Esophagus squamous epithelium (tissue), 5 donors: ENCODE data around the gene ITGB8. TPM values are rescaled to one million over a fixed set of nuclear protein-coding genes. Genes with fewer than 3 reads are reported as not detected.

Experiments used
- DNase-seq: peaks from one replicate; lab custom pipeline; 2025; lab: John Stamatoyannopoulos, UW
- H3K27ac ChIP-seq, 4 donors: fragments of 200-600 bp; sonication (generic); one replicate each; pipeline ENCODE4 v1.5.1; 2016 to 2019; ENCODE audit warnings: mild to moderate bottlenecking in 1 of 4
- H3K27me3 ChIP-seq, 4 donors: fragments of 200-600 bp; sonication (generic); 1 replicate in 3 of 4; 2 replicates in 1 of 4; pipeline versions ENCODE4 v1.5.1 to v1.6.0; 2017 to 2021; ENCODE audit warnings: antibody characterized with exemption in 1 of 4
- H3K36me3 ChIP-seq, 3 donors: fragments of 200-600 bp; sonication (generic); one replicate each; pipeline ENCODE4 v1.5.1; 2016 to 2019
- H3K4me1 ChIP-seq, 3 donors: fragments of 200-600 bp; sonication (generic); one replicate each; pipeline ENCODE4 v1.5.1; 2017 to 2019
- H3K4me3 ChIP-seq, 4 donors: fragments of 200-600 bp; sonication (generic); 1 replicate in 3 of 4; 2 replicates in 1 of 4; pipeline ENCODE4 v1.5.1; 2016 to 2019; ENCODE audit warnings: mild to moderate bottlenecking in 2 of 4, moderate library complexity in 1 of 4
- H3K9me3 ChIP-seq, 3 donors: fragments of 200-600 bp; sonication (generic); one replicate each; pipeline ENCODE4 v1.5.1; 2016 to 2019
- CTCF ChIP-seq, 6 experiments: fragments of 450-650 bp in 4 of 6; fragments of 200-600 bp in 2 of 6; sonication (generic) in 2 of 6; IDR thresholded peaks; one replicate each; pipeline ENCODE4 v1.5.1; 2016 to 2019; ENCODE audit warnings: antibody characterized with exemption in 6 of 6, mild to moderate bottlenecking in 4 of 6, moderate library complexity in 4 of 6
- POLR2A ChIP-seq, 4 donors: fragments of 450-650 bp; IDR thresholded peaks; one replicate each; pipeline ENCODE4 v1.6.1; 2017; ENCODE audit warnings: antibody characterized with exemption in 4 of 4, mild to moderate bottlenecking in 4 of 4, moderate library complexity in 3 of 4
- WGBS, 2 donors: methylation state at CpG; one replicate each; pipeline ENCODE4 v1.1.5; 2018; 5-methylcytosine and 5-hydroxymethylcytosine counted together
- intact Hi-C: fragments of 100-400 bp; cut with DNase I; formaldehyde crosslinking; loops from one replicate; pipeline ENCODE4 v1.15.0; 2022
- total RNA-seq, 4 donors: library from RNA; depleted of rRNA; stranded (reverse); fragments of >200 nt; gene quantifications; one replicate each; pipeline ENCODE4 v1.1.0, GENCODE V29; 2016
- donor health status: DM: yes; HTN: yes; CAD: no.

Gene ITGB8
- total RNA-seq, 4 donors from 2014 or later, result 23.5 to 30.6 (median 27.4) TPM

- Histone ChIP-seq H3K36me3 (no peaks in the 10 kb centered on the region), H3K4me1 (peaks cover 5 to 56% (median 15%) of the 10 kb centered on the region in 3 donors), H3K27me3 (no peaks in the 10 kb centered on the region), H3K9me3 (no peaks in the 10 kb centered on the region), H3K4me3 (no peak overlapping the region), H3K27ac (no peak overlapping the region)
- WGBS, 2 donors, result 87 to 91% methylated on average over 4 of the region's 4 CpGs
- TF ChIP-seq CTCF (IDR thresholded peaks at IDR 0.05) (no peak), POLR2A (IDR thresholded peaks at IDR 0.05) (no peak)
- DNase-seq, result no peak
- intact Hi-C loops, result no loop called here
Measured at GRCh38 chr7:20344396-20344795, 13.7 kb downstream of the ITGB8 start.

- Histone ChIP-seq H3K4me1 (peaks cover 0 to 53% (median 20%) of the 10 kb centered on the region in 3 donors), H3K9me3 (no peaks in the 10 kb centered on the region), H3K27me3 (no peaks in the 10 kb centered on the region), H3K27ac (no peak overlapping the region), H3K4me3 (no peak overlapping the region), H3K36me3 (no peaks in the 10 kb centered on the region)
- no peak for DNase-seq
- intact Hi-C loops, result no loop called here
- TF ChIP-seq CTCF (IDR thresholded peaks at IDR 0.05), result no peak
- TF ChIP-seq POLR2A (IDR thresholded peaks at IDR 0.05), result no peak
- 85 to 90% methylated on average over 4 of the region's 4 CpGs for WGBS, 2 donors
Measured at GRCh38 chr7:20346577-20346976, 15.9 kb downstream of the ITGB8 start.

GRCh38 chr7:20347680-20348079, 17.0 kb downstream of the ITGB8 start:
- no peaks in the 10 kb centered on the region for H3K27me3 ChIP-seq
- peaks cover 7 to 53% (median 22%) of the 10 kb centered on the region in 3 donors for H3K4me1 ChIP-seq
- TF ChIP-seq POLR2A (IDR thresholded peaks at IDR 0.05), result no peak
- no peak for TF ChIP-seq CTCF (IDR thresholded peaks at IDR 0.05)
- no peak overlapping the region for H3K27ac ChIP-seq
- DNase-seq, result no peak
- intact Hi-C loops, result no loop called here
- no peaks in the 10 kb centered on the region for H3K9me3 ChIP-seq
- H3K36me3 ChIP-seq, result no peaks in the 10 kb centered on the region
- no peak overlapping the region for H3K4me3 ChIP-seq

- TF ChIP-seq CTCF (IDR thresholded peaks at IDR 0.05), result no peak
- no peak for TF ChIP-seq POLR2A (IDR thresholded peaks at IDR 0.05)
- 79 to 80% methylated on average over 2 of the region's 2 CpGs for WGBS, 2 donors
- intact Hi-C loops, result no loop called here
- Histone ChIP-seq H3K9me3 (no peaks in the 10 kb centered on the region), H3K4me1 (peaks cover 7 to 50% (median 22%) of the 10 kb centered on the region in 3 donors), H3K36me3 (no peaks in the 10 kb centered on the region), H3K27me3 (no peaks in the 10 kb centered on the region), H3K27ac (no peak overlapping the region), H3K4me3 (no peak overlapping the region)
- DNase-seq, result no peak
Measured at GRCh38 chr7:20348125-20348807, 17.6 kb downstream of the ITGB8 start.

GRCh38 chr7:20350518-20350951, 19.8 kb downstream of the ITGB8 start:
- H3K27ac ChIP-seq, result peak overlapping the region; percentile 76 to 86 (median 78)
- WGBS, 2 donors, result 34 to 47% methylated on average over 3 to 4 of the region's 4 CpGs
- no peaks in the 10 kb centered on the region for H3K36me3 ChIP-seq
- DNase-seq, result no peak
- peak overlapping the region in 1 of 4 donors; percentile 25 for H3K4me3 ChIP-seq
- intact Hi-C loops, result no loop called here
- H3K27me3 ChIP-seq, result no peaks in the 10 kb centered on the region
- H3K4me1 ChIP-seq, result peaks cover 7 to 53% (median 34%) of the 10 kb centered on the region in 3 donors
- no peak for TF ChIP-seq POLR2A (IDR thresholded peaks at IDR 0.05)
- TF ChIP-seq CTCF (IDR thresholded peaks at IDR 0.05), result no peak
- no peaks in the 10 kb centered on the region for H3K9me3 ChIP-seq
